Hepatocyte (in vitro differentiated cells): ENCODE measurements around the gene DENND1A.

Experiments used
- CTCF ChIP-seq: fragments of 200-600 bp; sonication (generic); IDR thresholded peaks from 2 replicates; pipeline ENCODE4 v1.5.1; 2016; ENCODE audit warnings: antibody characterized with exemption, mild to moderate bottlenecking; ENCODE audit not compliant: poor library complexity
- EZH2 ChIP-seq: fragments of 200-600 bp; sonication (generic); IDR thresholded peaks from 2 replicates; pipeline ENCODE4 v1.6.1; 2016; ENCODE audit warnings: antibody characterized with exemption, mild to moderate bottlenecking, borderline replicate concordance

GRCh38 chr9:123354806-123355508 lies 575.0 kb downstream of the DENND1A start:
- TF ChIP-seq CTCF (no peak), EZH2 (no peak)
